HG02943 (cell line): ENCODE measurements around the gene HDDC3.
"Not testable (repeated sequence)": the region's sequence is repeated elsewhere in the genome, so short reads cannot be mapped to it uniquely, and the experiment has no call there.

Source experiments
- ATAC-seq: cut with Tn5 transposase; IDR thresholded peaks from one replicate; pipeline ENCODE4 v1.9.1; 2021; ENCODE audit warnings: mild to moderate bottlenecking, low read depth, moderate library complexity; ENCODE audit not compliant: unreplicated experiment

HDDC3 gene

DNA sequence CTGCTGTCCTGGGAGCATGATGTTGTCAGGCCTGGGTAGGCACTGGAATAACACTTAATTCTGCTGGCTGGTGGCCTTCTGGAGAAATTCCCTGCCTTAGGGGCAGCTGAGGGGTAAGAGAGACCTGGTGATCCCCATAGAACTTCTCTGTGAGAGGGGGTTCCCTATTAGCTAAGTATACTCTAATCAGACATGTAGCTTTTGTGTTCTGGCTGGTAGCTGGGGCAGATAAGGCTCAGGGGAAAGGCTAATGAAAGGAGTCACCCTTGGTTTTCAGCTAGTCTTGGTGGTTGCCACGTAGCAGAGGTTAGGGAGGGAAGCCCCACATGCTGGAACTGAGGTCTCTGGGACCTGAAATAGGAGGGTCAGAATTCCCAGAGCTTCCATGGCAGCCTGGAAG lies 952 bp upstream of the HDDC3 start:
- no peak for ATAC-seq

DNA sequence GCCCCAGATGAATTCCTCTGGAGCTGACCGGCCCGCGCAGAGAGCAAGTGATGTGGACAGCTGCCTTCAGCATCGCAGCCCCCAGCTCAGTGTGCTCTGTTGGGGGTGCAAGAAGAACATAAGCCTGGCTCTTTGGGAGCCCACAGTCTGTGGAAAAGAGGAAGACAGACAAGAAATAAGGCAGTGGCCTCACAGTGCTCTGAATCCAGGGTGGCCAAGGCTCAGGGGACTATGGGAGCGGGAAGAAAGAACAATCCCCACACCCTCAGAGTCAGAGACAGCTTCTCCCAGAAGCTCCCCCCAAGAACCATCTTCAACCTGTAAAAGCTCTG lies 277 bp upstream of the HDDC3 start:
- no peak for ATAC-seq

DNA sequence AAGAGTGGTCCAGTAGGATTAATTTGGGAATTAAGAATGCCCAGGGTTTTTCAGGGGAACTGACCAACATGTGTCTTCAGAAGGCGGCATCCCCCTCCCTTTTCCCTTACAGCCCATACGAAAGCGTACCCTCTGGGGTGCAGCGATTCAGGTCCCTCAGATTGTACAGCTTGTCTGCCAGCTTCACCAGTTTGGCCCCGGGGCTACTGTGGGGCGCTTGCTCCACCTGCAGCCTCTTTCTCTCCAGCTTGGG lies 848 bp downstream of the HDDC3 start:
- no peak for ATAC-seq

DNA sequence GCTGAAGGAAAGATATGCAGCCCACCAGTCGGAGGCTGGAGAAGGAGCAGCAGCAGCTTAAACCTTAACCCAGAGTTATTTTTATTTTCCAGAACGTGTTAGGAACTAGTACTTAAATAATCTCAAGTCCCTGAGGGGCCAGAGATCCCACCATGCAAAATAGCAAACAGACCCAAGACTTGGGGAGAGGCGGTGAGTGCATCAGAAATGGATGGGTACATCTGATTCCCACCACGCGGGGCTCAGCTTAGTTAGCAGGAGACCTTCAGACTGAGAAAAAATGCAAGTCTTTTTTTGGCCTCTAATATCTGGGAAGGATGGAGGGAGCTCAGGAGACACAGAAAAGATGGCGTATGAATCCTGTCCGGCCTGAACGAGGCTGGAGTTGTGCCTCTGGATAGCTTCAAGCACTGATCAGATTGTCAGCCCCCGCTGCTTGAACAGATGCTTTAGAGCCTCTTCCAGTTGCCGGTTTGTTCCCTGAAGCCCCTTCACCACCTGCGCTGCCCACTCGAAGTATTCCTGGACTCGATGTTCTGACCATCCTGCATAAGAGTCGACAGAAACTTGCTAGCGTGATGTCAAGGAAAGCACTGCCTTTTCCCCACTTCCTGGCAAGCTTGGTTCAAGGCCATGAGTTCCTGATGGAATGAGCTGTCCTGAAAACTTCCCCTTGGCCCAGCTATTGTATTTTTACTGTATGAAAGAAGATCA lies 1.3 kb downstream of the HDDC3 start:
- ATAC-seq: no peak

DNA sequence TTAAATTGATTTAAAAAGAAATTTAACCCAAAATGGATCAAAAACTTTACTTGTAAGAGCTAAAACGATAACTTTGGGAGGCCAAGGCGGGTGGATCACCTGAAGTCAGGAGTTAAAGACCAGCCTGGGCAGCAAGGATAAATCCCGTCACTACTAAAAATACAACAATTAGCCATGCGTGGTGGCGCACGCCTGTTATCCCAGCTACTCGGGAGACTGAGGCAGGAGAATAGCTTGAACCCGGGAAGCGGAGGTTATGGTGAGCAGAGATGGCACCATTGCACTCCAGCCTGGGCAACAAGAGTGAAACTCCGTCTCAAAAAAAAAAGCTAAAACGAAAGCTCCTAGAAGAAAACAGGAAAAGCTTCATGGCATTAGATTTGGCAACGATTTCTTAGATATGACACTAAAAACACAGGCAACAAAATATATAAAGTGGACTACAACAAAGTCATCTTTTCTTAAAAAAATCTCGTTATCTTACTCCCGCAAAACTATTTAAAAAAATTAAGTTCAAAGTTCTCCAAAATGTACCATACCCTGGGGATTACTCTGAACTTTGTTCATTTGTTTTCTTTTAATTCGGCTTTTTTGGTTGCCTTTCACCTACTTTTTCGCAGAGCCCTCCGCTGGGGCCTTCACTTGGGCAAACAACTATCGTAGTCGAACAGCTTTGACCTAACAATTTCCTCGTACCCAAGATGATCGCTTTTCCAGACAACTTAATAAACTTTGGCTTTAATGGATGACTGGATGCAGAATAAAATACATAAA lies 2.9 kb downstream of the HDDC3 start:
- no peak for ATAC-seq

DNA sequence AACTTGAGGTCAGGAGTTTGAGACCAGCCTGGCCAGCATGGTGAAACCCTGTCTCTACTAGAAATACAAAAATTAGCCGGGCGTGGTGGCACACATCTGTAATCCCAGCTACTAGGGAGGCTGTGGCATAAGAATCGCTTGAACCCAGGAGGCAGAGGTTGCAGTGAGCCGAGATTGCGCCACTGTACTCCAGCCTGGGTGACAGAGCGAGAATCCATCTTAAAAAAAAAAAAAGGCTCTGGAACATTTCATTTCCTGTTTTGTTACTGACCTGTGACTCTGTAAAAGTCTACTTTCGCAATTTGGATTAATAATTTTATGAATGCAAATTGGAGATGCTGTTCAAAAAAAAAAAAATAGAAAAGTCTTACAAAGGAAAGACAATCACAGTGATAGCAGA lies 4.2 kb downstream of the HDDC3 start:
- ATAC-seq: not testable (repeated sequence)

DNA sequence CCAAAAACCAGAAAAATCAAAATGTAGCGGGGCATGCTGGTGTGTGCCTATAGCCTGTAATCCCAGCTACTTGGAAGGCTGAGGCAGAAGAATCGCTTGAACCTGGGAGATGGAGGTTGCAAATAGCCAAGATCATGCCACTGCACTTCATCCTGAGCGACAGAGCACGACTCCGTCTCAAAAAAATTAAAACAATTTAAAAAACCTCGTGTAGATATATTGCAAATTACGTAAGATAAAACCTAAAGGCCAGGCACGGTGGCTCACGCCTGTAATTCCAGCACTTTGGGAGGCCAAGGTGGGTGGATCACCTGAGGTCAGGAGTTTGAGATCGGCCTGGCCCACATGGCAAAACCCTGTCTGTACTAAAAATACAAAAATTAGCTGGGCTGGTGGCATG lies 5.6 kb downstream of the HDDC3 start:
- ATAC-seq: not testable (repeated sequence)

DNA sequence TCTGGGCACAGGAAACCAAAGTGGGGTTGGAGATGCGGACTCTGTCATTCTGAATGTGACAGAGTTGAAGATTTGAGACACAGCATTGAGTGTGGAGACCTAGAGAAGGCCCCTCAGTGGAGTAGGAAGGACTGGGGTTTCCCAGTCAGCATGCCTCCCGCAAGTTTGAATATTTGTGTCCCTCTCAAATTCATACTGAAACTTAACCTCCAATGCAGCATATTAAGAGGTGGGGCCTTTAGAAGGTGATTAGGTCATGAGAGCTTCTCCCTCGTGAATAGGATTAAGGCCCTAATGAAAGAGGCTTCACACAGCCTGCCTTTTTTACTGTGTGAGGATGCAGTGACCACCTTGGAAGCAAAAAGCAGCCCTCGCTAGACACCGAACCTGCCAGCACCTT lies 8.0 kb downstream of the HDDC3 start:
- no peak for ATAC-seq

DNA sequence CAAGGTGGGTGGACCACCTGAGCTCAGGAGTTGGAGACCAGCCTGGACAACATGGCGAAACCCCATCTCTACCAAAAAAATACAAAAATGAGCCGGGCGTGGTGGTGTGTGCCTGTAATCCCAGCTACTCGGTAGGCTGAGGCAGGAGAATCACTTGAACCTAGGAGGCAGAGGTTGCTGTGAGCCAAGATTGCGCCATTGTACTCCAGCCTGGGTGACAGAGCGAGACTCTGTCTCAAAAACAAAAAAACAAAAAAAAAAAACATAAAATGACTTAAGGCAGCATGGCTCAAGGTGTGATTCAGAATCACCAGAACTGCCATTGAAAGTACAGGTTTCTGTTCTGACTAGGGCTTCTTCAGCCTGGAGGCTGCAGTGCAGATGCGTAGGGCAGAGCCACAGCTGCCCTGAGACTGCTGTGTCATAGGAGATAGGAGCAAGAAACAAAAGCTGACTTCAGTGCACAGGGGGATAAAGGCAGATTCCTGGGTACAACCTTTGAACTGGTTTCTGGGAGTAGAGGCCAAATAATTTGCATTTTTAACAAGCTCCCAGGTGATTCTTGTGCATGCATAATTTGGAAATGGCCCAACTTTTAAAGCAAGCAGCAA lies 9.5 kb downstream of the HDDC3 start:
- peak; percentile 75 for ATAC-seq

DNA sequence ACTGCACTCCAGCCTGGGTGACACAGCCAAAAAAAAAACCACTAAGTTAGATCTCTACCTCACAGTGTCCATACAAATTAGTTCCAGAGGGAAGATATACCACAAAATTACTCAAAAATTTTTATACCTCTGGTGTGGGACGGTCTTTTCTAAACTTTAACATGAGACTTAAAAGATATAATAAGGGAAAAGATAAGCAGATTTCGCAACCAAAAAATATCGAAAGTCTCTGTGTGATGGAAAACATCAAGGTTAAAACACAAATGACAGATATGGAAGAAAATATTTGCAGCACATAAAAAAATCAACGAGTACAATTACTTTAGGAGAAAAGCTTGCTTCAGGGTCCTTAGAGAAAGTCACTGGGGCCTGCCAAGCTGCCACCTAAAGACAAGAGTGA lies 10.5 kb downstream of the HDDC3 start:
- no peak for ATAC-seq

DNA sequence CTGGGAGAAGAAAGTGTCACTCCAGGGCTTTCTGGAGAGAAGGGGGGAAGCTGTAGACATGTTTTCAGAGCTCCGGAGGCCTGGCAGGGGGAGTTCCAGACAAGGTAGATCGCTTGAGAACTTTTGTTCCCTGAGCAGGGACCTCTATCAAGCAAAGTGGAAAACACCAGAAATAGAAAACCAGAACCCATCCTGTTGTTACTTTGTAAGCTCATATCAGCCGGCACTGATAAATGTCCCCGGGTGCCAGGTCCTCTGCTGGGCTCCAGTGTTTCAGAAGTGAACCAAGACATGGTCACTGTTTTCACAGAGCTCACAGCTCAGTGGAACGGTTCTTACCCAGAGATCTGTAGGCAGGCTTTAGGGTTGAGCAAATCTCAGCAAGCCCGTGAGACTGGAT lies 13.5 kb downstream of the HDDC3 start:
- ATAC-seq: no peak

DNA sequence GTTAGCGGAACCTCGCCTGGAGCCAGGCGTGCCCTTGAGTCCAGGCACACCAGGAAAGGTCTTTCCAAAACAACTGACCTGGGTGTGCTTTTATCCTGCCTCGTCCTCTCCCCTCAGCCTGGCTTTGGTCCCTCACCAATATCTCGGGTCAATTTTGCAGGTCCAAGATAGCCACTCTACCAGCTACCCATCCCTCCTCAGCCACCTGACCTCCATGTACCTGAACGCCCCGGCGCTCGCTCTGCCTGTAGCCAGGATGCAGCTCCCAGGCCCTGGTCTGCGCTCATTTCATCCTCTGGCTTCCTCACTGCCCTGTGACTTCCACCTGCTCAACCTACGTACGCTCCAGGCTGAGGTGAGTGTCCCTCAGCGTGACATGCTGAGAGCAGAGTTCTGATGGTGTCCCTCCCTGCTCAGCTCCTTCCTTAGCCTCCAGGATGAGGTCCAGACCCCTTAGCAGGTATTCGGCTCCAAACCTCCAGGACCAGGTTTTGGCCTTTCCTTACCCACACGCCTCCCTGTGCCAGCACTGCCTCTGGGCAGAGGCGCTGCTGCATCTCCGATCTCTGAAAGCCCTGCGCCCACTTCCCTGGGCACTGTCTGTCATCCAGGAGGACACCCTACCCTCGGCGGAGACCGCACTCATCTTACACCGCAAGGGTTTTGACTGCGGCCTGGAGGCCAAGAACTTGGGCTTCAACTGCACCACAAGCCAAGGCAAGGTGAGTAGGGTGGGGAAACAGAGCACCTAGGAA lies 14.1 kb downstream of the HDDC3 start:
- ATAC-seq: no peak

DNA sequence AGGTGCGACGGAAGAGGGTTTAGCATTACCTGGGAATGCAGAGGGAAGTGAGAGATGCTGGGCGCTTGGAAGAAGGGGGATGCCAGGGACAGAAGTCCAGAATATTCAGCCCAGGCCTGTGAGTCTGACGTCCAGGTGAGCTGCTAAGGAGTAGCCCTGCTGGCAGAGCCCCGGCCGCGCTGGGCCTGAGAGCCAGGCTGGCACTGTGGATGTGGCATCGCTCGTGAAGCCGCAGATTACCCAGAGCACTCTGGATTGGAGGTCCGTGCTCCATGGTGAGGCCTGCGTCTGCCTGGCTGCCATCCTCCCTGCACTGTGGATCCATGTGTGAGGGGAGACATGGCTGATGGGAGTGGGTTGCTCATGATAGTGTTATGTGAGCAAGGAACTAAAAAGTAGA lies 14.8 kb downstream of the HDDC3 start:
- no peak for ATAC-seq

DNA sequence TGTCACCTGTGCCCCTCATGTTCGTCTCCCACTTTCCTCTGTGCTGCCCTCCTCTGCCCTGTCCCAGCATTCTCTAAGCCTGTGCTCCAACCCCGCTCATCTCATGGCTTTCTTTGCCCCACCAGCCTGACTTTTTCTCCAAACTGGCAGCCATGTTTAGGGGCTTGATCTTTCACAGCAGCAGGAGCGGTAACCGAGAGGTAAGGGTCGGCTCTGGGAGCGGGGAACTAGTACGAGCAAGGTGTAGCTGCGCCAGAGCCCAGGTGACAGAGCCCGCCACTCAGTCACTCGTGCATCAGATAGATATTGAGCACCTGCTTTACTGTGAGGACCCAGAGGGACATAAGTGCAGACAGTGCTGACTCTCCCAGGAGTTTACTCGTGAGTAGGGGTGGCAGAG lies 15.9 kb downstream of the HDDC3 start:
- ATAC-seq: no peak

DNA sequence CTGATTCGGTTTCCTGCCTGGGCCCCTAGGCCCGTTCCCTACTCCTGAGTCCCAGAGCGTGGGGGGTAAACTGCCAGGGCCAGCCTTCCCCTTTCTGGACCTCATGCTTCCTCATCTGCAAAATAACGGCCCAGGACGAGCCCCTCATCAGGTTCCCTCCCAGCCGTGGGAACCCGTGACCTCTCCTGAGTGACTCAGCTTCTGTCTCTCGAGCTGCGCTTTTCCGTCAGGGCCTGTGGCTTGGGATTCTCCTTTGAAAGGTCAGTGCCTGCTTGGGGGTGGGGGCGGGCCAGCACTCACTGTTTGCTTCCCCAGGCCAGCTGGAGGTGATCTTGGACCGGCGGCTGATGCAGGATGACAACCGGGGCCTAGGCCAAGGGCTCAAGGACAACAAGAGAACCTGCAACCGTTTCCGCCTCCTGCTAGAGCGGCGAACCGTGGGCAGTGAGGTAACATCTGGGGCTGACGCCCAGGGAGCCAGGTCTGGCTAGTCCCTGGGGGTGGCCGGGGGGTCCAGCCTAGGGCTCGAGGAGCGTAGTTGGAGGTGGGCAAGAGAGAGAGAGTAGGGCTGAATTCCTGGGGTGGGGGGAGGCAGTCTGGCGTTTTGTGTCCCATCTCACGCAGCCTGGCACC lies 16.4 kb downstream of the HDDC3 start:
- ATAC-seq: no peak

DNA sequence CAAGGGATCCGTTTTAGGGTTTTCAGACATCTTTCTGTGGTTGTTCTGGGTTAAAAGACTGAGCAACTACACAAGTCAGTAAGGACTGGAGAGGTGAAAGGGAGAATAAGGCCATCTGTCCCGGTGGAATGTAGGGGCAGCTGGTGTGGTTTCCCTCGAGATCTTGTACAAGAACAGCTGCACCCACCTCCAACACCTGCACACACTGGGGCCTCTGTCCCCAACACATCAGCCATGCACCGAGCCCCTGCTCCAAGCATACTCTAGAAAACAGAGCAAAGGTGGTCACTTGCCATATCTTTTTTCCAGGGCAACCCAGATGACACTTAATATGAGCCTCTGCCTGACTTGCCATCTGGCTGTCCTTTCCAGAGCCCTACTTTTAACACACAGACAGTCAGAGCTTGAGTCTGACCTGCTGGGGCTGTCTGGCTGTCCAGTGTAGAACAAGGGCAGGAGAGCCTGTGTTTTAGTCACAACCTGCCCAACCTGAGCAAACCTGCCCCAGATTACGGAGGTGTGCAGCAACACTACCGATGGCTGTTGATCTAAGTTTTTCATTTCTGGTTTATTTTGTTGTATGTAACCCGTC lies 17.0 kb downstream of the HDDC3 start:
- no peak for ATAC-seq

DNA sequence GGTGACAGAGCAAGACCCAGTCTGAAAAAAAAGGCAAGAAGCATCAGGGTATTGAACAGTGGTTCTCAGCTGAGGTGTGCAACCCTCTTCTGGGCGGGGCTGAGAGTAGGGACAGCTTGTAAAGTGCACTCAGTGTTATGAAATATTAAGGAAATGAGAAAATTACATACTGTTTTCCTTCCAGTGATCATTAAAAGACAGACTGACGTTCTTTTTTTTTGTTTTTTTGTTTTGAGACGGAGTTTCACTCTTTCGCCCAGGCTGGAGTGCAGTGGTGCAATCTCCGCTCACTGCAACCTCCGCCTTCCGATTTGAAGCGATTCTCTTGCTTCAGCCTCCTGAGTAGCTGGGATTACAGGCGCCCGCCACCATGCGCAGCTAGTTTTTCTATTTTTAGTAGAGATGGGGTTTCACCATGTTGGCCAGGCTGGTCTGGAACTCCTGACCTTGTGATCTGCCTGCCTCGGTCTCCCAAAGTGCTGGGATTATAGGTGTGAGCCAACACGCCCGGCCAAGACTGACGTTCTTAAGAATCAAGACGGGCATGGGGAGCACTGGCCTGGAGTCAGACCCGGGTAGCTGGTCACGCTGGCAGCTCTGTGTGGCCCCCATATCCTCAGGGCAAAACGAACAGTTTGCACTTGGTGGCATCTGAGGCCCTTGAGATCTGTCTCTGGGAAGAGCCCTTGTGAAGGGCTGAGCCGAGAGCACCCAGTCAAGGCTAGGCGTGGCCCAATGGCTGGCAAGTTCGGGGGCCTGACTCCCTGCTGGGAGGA lies 17.9 kb downstream of the HDDC3 start:
- no peak for ATAC-seq

DNA sequence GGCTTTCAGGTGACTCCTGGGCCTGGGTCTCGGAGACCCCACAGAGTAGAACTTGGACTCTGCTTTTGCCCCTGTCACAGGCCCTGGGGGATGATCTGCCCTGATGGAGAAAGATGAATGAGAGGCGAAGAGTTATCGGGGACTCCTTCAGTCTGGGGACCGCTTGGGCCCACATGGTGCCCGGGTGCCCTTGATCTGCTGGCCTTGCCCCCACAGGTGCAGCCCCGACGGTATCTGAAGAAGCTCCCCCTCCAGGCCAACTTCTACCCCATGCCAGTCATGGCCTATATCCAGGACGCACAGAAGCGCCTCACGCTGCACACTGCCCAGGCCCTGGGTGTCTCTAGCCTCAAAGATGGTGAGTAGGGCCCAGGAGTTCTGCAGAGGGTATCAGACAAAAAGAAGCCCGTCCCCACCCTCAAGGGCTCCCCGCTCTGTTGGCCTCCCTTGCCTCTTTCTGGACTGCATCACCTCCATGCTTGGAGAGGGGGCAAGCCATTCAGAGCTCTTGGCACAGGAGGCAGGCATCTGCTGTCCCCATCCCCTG lies 18.9 kb downstream of the HDDC3 start:
- ATAC-seq: no peak

DNA sequence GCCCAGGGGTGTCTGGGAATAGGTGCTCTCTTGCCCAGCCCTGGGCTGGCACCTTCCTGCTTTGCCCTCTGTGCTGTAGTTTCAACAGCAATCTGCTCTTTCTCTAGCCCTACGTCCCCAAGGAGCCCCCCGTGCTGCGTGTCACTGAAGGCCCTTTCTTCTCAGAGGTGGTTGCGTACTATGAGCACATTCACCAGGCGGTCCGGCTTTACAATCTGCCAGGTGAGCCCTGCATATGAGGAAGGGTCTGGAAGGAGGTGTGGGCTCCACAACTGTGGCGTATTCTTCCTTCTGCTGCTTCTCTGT lies 19.6 kb downstream of the HDDC3 start:
- no peak for ATAC-seq
